Endothelial cell of umbilical vein (primary cell): ENCODE measurements around the gene ZSCAN16. TPM values are rescaled to one million over a fixed set of nuclear protein-coding genes. Genes with fewer than 3 reads are reported as not detected.

Experiments used
- BruUV-seq: library from RNA; stranded (reverse); fragments of 400-500 nt; replicated peaks from 2 replicates; lab custom pipeline; 2021; lab: Mats Ljungman, UMichigan
- CTCF ChIA-PET: fragments of 300-600, 350-600 bp; sonication (Branson Sonifier 250); formaldehyde crosslinking; loops from one replicate; lab custom pipeline; 2021; ENCODE audit warnings: antibody characterized with exemption, inconsistent platforms; lab: Charles Lee
- POLR2A ChIA-PET: fragments of 300-600, 350-600 bp; sonication (Branson Sonifier 250); formaldehyde crosslinking; loops from one replicate; lab custom pipeline; 2021; ENCODE audit warnings: antibody characterized with exemption, inconsistent platforms; lab: Charles Lee
- DNase-seq: peaks from one replicate; pipeline ENCODE4 v3.0.0-alpha.2; 2011; ENCODE audit warnings: low read depth, low spot score
- FAIRE-seq: peaks from 2 replicates; lab custom pipeline; 2011; peaks lifted over from hg19 to GRCh38; lab: Jason Lieb, UNC
- H2AFZ ChIP-seq: 2 replicates; pipeline ENCODE4 v1.6.0; 2012; ENCODE audit warnings: low read depth, low read length, control low read depth, inconsistent platforms
- H3K27ac ChIP-seq: 2 replicates; pipeline ENCODE4 v1.5.1; 2011; ENCODE audit warnings: low read depth, mild to moderate bottlenecking, control low read depth, low read length, moderate library complexity; ENCODE audit not compliant: insufficient read depth
- H3K27me3 ChIP-seq, 2 experiments: 2 replicates each; pipeline versions ENCODE4 v1.6.0 to v1.6.1; 2011; ENCODE audit warnings: low read length in 2 of 2, mixed read lengths in 1 of 2; ENCODE audit not compliant: control insufficient read depth in 2 of 2, insufficient read depth in 2 of 2
- H3K36me3 ChIP-seq, 2 experiments: 2 replicates in 1 of 2; 3 replicates in 1 of 2; pipeline ENCODE4 v1.5.1; 2011; ENCODE audit warnings: low read length in 2 of 2, mild to moderate bottlenecking in 1 of 2, moderate library complexity in 1 of 2; ENCODE audit not compliant: control insufficient read depth in 2 of 2, insufficient read depth in 2 of 2; ENCODE audit errors: extremely low read depth in 1 of 2
- H3K4me1 ChIP-seq: 3 replicates; pipeline ENCODE4 v1.5.1; 2011; ENCODE audit warnings: mild to moderate bottlenecking, low read length; ENCODE audit not compliant: control insufficient read depth, insufficient read depth; ENCODE audit errors: extremely low read depth
- H3K4me2 ChIP-seq: 2 replicates; pipeline ENCODE4 v1.6.1; 2011; ENCODE audit warnings: low read length, control low read depth, mixed read lengths; ENCODE audit not compliant: insufficient read depth
- H3K4me3 ChIP-seq, 3 experiments: fragments of 200-600 bp in 1 of 3; sonication (generic), shearing (Covaris generic) in 1 of 3; replicated peaks in 1 of 3; 2 replicates each; pipeline ENCODE4 v1.5.1; 2011 to 2016; ENCODE audit warnings: control low read depth in 3 of 3, low read length in 3 of 3, mild to moderate bottlenecking in 2 of 3, inconsistent platforms in 1 of 3, low read depth in 1 of 3, moderate library complexity in 1 of 3; ENCODE audit not compliant: insufficient read depth in 1 of 3
- H3K79me2 ChIP-seq: 2 replicates; pipeline ENCODE4 v1.6.0; 2012; ENCODE audit warnings: low read length, inconsistent platforms; ENCODE audit not compliant: control insufficient read depth, insufficient read depth
- H3K9ac ChIP-seq: replicated peaks from 2 replicates; pipeline ENCODE3; 2011; ENCODE audit warnings: low read length, control low read depth; ENCODE audit not compliant: insufficient read depth; ENCODE audit errors: extremely low read depth
- H3K9me1 ChIP-seq: replicated peaks from 3 replicates; pipeline ENCODE4 v1.6.0; 2011; ENCODE audit warnings: mild to moderate bottlenecking, low read length; ENCODE audit not compliant: control insufficient read depth, insufficient read depth; ENCODE audit errors: extremely low read depth
- H3K9me3 ChIP-seq: replicated peaks from 2 replicates; pipeline ENCODE4 v1.5.1; 2012; ENCODE audit warnings: low read length, inconsistent platforms; ENCODE audit not compliant: control insufficient read depth, insufficient read depth
- H4K20me1 ChIP-seq: replicated peaks from 2 replicates; pipeline ENCODE3; 2011; ENCODE audit warnings: mild to moderate bottlenecking, low read length; ENCODE audit not compliant: control insufficient read depth, insufficient read depth; ENCODE audit errors: extremely low read depth
- EZH2 ChIP-seq: IDR thresholded peaks from 2 replicates; pipeline ENCODE4 v1.6.1; 2012; ENCODE audit warnings: borderline replicate concordance, low read depth, mild to moderate bottlenecking, moderate library complexity, low read length, inconsistent platforms; ENCODE audit not compliant: severe bottlenecking
- GATA2 ChIP-seq: IDR thresholded peaks from 2 replicates; pipeline ENCODE4 v1.7.0; 2011; ENCODE audit warnings: low read depth, mild to moderate bottlenecking, moderate library complexity, mixed read lengths, low read length; ENCODE audit not compliant: insufficient read length, insufficient read depth
- POLR2AphosphoS5 ChIP-seq: IDR thresholded peaks from 2 replicates; pipeline ENCODE4 v1.6.1; 2012; ENCODE audit warnings: low read depth, mild to moderate bottlenecking, control low read depth, low read length, moderate library complexity; ENCODE audit not compliant: insufficient read depth
- dilution Hi-C: fragments of 300-500 bp; cut with MboI; formaldehyde crosslinking; loops from one replicate; pipeline ENCODE4 v1.15.0; 2019; ENCODE audit warnings: low sequenced_read_pairs; ENCODE audit not compliant: extremely low pct_ligation_motif_present
- intact Hi-C: fragments of 100-400 bp; cut with micrococcal nuclease; formaldehyde crosslinking; loops from one replicate; pipeline ENCODE4 v1.10.0; 2022
- polyA plus RNA-seq, 4 experiments: library from polyadenylated mRNA; depleted of rRNA in 3 of 4; stranded (reverse) in 3 of 4; unstranded in 1 of 4; fragments of >200 nt; gene quantifications; 2 replicates each; pipeline versions ENCODE4 v1.2.1 to v1.2.3, GENCODE V29; 2011 to 2012; ENCODE audit warnings: missing spikeins in 1 of 4
- total RNA-seq: library from RNA; stranded (reverse); gene quantifications from 2 replicates; pipeline ENCODE4 v1.2.3, GENCODE V29; 2021
- TF ChIP-seq, protein P1 (sequence below): IDR thresholded peaks from 2 replicates; pipeline ENCODE4 v1.6.1; 2011; ENCODE audit not compliant: insufficient read depth, insufficient read length

The ZSCAN16 gene
- total and polyA plus RNA-seq, 2 donors (not counting 3 experiments of a cell fraction or from before 2014, with no cell fraction given) = 4.9 to 7.7 TPM

DNA sequence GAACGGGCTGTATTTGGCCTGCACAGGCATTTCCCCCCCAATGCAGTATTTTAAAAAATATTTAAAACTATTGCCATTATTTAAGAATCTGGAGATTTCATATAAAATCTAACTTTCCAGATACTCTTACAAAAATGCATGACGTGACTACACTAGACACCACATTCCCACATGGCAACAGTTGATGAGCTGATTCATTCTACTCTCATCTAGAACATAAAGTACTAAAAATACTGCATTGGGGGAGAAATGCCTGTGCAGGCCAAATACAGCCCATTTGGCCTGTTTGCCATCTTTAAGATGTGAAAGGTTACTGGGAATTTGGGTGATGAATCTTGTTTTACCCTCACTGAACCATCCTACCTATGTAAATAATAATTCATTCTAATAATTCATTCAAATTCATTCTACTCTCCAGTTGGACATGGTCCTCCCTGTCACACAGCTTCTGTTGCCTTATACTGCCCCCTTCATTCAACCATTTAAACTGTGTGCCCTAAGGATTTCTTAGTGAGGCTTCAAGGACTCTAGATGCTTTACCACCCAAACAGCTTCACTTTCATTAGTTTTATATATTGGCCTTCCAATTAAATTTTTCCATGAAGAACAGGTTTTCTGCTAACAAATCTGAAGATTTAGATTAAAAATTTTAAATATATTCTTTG lies 6.9 kb upstream of the ZSCAN16 start:
- ChIA-PET POLR2A (no interaction called here), CTCF (no interaction called here)
- dilution Hi-C loops = no loop called here

DNA sequence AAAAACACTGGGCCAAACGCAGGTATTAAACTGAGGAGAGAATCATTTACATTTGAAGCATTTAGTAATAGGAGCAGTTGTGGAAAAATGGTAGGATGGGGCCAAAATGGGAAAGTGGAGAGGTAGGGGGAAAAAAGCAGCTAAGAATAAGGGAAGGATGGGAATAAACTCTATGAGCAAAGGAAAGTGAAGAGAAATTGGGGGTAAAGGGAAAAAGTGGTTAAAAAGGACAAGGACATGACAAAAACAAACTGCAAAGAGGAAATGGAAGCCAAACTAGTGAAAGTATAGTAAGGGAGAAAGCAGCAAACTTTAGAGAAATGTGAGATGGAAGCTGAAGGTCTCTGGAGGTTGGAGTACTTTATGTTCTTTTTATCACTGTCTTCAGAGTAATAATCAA lies 6.2 kb upstream of the ZSCAN16 start:
- H3K36me3 ChIP-seq = peaks cover 0 to 5% of the 10 kb centered on the region in 2 experiments
- no peak overlapping the region for H3K4me3 ChIP-seq
- BruUV-seq = no TSS peak
- no peak overlapping the region for H3K27ac ChIP-seq
- H4K20me1 ChIP-seq = no peaks in the 10 kb centered on the region
- H3K4me2 ChIP-seq = no peak overlapping the region
- H3K9ac ChIP-seq = no peak overlapping the region
- intact Hi-C loops (no loop called here), dilution Hi-C loops (no loop called here)
- TF ChIP-seq GATA2 (no peak), EZH2 (no peak), POLR2AphosphoS5 (no peak)
- TF ChIP-seq, protein P1, sequence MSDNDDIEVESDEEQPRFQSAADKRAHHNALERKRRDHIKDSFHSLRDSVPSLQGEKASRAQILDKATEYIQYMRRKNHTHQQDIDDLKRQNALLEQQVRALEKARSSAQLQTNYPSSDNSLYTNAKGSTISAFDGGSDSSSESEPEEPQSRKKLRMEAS = no peak
- H3K9me1 ChIP-seq = no peaks in the 10 kb centered on the region
- FAIRE-seq = no peak
- ChIA-PET POLR2A (no interaction called here), CTCF (no interaction called here)
- no peaks in the 10 kb centered on the region for H3K79me2 ChIP-seq
- H3K9me3 ChIP-seq = no peaks in the 10 kb centered on the region
- no peak for DNase-seq
- no peaks in the 10 kb centered on the region for H3K27me3 ChIP-seq
- H3K4me1 ChIP-seq = no peaks in the 10 kb centered on the region
- H2AFZ ChIP-seq = no peak overlapping the region

More for the DNA sequence above, 6.9 kb upstream of the ZSCAN16 start:
- Histone ChIP-seq H3K9me1 (no peaks in the 10 kb centered on the region), H4K20me1 (no peaks in the 10 kb centered on the region), H3K9ac (no peak overlapping the region), H3K9me3 (no peaks in the 10 kb centered on the region), H3K27me3 (no peaks in the 10 kb centered on the region), H3K36me3 (peaks cover 0 to 5% of the 10 kb centered on the region in 2 experiments), H3K4me1 (no peaks in the 10 kb centered on the region), H3K27ac (no peak overlapping the region), H3K79me2 (no peaks in the 10 kb centered on the region), H3K4me3 (no peak overlapping the region), H3K4me2 (no peak overlapping the region), H2AFZ (no peak overlapping the region)
- TF ChIP-seq GATA2 = no peak
- no peak for FAIRE-seq
- intact Hi-C loops = no loop called here
- no TSS peak for BruUV-seq
- DNase-seq = no peak
